Activated CD4-positive, alpha-beta T cell treated with anti-CD3 and anti-CD28 coated beads, Interleukin-2, Interleukin-6, amounts not matched to agents 100 ng/mL and 50 ng/mL, durations not matched to agents 16 hours and 8 hours (primary cell): ENCODE data around the gene TYK2.
"Not testable (repeated sequence)": the region's sequence is repeated elsewhere in the genome, so short reads cannot be mapped to it uniquely, and the experiment has no call there.

Experiments used
- DNase-seq: peaks from one replicate; pipeline ENCODE4 v3.0.0-alpha.2; 2020

TYK2 gene

GRCh38 chr19:10380313-10381102 lies at the start of gene TYK2:
Gene TYK2, minus strand, starts transcription at chr19:10380572. Its CDS starts 2,166 bp downstream, at chr19:10378406.
- peak; percentile 98 for DNase-seq

GRCh38 chr19:10428996-10429381 lies 48.6 kb upstream of the TYK2 start:
- DNase-seq, result no peak

- no peak for DNase-seq
These were observed 46.8 kb upstream of the TYK2 start for GRCh38 chr19:10427169-10427568.

GRCh38 chr19:10424011-10424637 lies 43.8 kb upstream of the TYK2 start:
- peak; percentile 84 for DNase-seq

GRCh38 chr19:10422846-10423245 lies 42.5 kb upstream of the TYK2 start:
- no peak for DNase-seq

GRCh38 chr19:10422046-10422461 lies 41.7 kb upstream of the TYK2 start:
- no peak for DNase-seq

- DNase-seq, result peak; percentile 53
These were observed 41.1 kb upstream of the TYK2 start for GRCh38 chr19:10421240-10422045.

GRCh38 chr19:10420444-10421239 lies 40.3 kb upstream of the TYK2 start, which contains the start of gene PDE4A:
Gene PDE4A, plus strand, starts transcription at chr19:10420538. Its CDS starts 227 bp downstream, at chr19:10420765.
- DNase-seq, result peak; percentile 75

GRCh38 chr19:10419646-10420443 lies 39.5 kb upstream of the TYK2 start:
- DNase-seq, result peak; percentile 57

- no peak for DNase-seq
These were observed 38.9 kb upstream of the TYK2 start for GRCh38 chr19:10419200-10419645.

- no peak for DNase-seq
These were observed 38.3 kb upstream of the TYK2 start for GRCh38 chr19:10418485-10419199.

- DNase-seq, result no peak
These were observed 37.8 kb upstream of the TYK2 start for GRCh38 chr19:10418235-10418484.

- DNase-seq, result no peak
These were observed 37.3 kb upstream of the TYK2 start for GRCh38 chr19:10417541-10418234.

GRCh38 chr19:10416380-10417257 lies 36.2 kb upstream of the TYK2 start:
- peak; percentile 96 for DNase-seq

- no peak for DNase-seq
These were observed 35.7 kb upstream of the TYK2 start for GRCh38 chr19:10416083-10416379.

GRCh38 chr19:10412257-10412977 lies 32.0 kb upstream of the TYK2 start:
- peak; percentile 84 for DNase-seq

GRCh38 chr19:10411224-10411623 lies 30.9 kb upstream of the TYK2 start:
- DNase-seq, result not testable (repeated sequence)

GRCh38 chr19:10408511-10409283 lies 28.3 kb upstream of the TYK2 start:
- DNase-seq, result peak; percentile 82
